ENCODE data around the gene ANTKMT.

DNA sequence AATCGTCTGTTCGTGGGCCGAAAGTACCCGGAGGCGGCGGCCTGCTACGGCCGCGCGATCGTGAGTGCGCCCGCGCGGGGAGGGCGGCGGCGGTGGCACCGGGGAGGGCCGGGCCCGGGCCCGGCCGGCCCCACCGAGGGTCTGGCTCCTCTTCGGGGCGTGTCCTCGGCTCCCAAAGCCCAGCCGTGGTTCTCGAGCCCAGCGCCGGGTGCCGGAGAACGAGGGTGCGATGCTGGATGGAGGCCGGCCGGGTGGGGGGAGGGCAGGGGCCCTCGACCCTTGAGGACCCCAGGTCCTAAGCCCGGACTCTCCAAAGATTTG is 40.4 kb upstream of the ANTKMT start:
- TF ChIP-seq, protein P1, sequence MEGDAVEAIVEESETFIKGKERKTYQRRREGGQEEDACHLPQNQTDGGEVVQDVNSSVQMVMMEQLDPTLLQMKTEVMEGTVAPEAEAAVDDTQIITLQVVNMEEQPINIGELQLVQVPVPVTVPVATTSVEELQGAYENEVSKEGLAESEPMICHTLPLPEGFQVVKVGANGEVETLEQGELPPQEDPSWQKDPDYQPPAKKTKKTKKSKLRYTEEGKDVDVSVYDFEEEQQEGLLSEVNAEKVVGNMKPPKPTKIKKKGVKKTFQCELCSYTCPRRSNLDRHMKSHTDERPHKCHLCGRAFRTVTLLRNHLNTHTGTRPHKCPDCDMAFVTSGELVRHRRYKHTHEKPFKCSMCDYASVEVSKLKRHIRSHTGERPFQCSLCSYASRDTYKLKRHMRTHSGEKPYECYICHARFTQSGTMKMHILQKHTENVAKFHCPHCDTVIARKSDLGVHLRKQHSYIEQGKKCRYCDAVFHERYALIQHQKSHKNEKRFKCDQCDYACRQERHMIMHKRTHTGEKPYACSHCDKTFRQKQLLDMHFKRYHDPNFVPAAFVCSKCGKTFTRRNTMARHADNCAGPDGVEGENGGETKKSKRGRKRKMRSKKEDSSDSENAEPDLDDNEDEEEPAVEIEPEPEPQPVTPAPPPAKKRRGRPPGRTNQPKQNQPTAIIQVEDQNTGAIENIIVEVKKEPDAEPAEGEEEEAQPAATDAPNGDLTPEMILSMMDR (IDR thresholded peaks at IDR 0.05; ENCODE audit: poor library complexity, severe bottlenecking), result no peak
- no peak for TF ChIP-seq EZH2 (IDR thresholded peaks at IDR 0.05; ENCODE audit: borderline replicate concordance, insufficient read depth, low read length, poor library complexity, severe bottlenecking)
- no peak for TF ChIP-seq EP300 (conservative IDR thresholded peaks at IDR 0.05; ENCODE audit: poor library complexity, severe bottlenecking)
- no peak for TF ChIP-seq TAF1 (IDR thresholded peaks at IDR 0.05; ENCODE audit: low read depth)
- TF ChIP-seq, protein P2, sequence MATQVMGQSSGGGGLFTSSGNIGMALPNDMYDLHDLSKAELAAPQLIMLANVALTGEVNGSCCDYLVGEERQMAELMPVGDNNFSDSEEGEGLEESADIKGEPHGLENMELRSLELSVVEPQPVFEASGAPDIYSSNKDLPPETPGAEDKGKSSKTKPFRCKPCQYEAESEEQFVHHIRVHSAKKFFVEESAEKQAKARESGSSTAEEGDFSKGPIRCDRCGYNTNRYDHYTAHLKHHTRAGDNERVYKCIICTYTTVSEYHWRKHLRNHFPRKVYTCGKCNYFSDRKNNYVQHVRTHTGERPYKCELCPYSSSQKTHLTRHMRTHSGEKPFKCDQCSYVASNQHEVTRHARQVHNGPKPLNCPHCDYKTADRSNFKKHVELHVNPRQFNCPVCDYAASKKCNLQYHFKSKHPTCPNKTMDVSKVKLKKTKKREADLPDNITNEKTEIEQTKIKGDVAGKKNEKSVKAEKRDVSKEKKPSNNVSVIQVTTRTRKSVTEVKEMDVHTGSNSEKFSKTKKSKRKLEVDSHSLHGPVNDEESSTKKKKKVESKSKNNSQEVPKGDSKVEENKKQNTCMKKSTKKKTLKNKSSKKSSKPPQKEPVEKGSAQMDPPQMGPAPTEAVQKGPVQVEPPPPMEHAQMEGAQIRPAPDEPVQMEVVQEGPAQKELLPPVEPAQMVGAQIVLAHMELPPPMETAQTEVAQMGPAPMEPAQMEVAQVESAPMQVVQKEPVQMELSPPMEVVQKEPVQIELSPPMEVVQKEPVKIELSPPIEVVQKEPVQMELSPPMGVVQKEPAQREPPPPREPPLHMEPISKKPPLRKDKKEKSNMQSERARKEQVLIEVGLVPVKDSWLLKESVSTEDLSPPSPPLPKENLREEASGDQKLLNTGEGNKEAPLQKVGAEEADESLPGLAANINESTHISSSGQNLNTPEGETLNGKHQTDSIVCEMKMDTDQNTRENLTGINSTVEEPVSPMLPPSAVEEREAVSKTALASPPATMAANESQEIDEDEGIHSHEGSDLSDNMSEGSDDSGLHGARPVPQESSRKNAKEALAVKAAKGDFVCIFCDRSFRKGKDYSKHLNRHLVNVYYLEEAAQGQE (IDR thresholded peaks at IDR 0.05; ENCODE audit: borderline replicate concordance), result no peak
- TF ChIP-seq POLR2AphosphoS5 (IDR thresholded peaks at IDR 0.05), result no peak
- TF ChIP-seq RAD21 (conservative IDR thresholded peaks at IDR 0.05), result no peak
- TF ChIP-seq MXI1 (conservative IDR thresholded peaks at IDR 0.05; ENCODE audit: poor library complexity, severe bottlenecking), result no peak
- TF ChIP-seq SMC3 (conservative IDR thresholded peaks at IDR 0.05; ENCODE audit: poor library complexity), result no peak
